Erythroblast (primary cell): Measurements from ENCODE around the gene SLC46A1.

Source experiments
- DNase-seq, 2 experiments: peaks; one replicate each; lab custom pipeline; 2025; lab: John Stamatoyannopoulos, UW
- GATA1 ChIP-seq: IDR thresholded peaks from 2 replicates; pipeline ENCODE4 v1.6.1; 2011; ENCODE audit warnings: low read depth, mild to moderate bottlenecking, control low read depth, low read length, moderate library complexity
- POLR2A ChIP-seq: IDR thresholded peaks from 2 replicates; pipeline ENCODE4 v1.6.1; 2011; ENCODE audit warnings: mild to moderate bottlenecking, low read length

Gene SLC46A1

DNA sequence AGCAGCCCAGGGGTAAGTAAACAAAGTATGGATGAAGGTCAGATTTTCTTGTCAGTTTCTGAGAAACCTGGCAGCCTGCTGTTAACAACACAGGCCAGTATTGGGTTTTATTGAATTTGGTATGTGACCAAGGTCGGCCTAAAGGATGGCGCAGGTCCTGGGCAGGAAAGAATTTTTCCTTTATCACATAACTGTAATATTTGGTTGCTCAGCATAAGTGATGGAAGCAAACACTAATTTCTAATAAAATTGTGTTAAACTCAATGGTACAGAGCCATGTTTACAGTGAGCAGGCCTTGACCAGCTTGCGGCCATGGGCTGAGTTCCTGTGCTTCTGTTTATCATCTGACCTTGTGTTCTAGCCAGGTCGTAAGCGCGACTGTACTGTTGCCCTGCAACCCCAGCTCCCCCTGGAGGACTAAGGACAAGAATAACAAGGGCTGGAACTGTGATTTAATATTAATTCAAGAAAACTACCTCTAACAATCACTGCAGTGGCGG lies 59.2 kb downstream of the SLC46A1 start:
- DNase-seq = peak in 1 of 2 experiments; percentile 26
- TF ChIP-seq POLR2A (no peak), GATA1 (no peak)

DNA sequence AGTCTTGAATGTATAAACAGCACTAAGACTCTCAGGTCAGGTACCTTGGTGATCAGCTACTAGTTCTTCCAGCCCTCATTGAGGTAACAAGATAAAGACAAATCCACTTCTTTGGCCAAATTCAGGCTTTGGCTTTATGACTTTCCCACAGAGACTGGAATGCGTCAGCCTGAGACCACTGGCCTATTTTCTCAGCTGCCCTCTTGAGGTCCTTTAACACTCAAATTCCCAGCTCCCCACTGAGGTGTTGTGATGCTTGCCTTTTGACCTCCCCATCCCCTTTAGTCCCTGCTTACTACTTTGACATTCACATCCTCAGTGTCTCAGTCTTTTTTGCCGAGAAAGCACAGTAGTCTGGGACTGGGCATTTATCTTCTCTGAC lies 59.8 kb downstream of the SLC46A1 start:
- no peak for DNase-seq
- TF ChIP-seq GATA1 (no peak), POLR2A (no peak)

DNA sequence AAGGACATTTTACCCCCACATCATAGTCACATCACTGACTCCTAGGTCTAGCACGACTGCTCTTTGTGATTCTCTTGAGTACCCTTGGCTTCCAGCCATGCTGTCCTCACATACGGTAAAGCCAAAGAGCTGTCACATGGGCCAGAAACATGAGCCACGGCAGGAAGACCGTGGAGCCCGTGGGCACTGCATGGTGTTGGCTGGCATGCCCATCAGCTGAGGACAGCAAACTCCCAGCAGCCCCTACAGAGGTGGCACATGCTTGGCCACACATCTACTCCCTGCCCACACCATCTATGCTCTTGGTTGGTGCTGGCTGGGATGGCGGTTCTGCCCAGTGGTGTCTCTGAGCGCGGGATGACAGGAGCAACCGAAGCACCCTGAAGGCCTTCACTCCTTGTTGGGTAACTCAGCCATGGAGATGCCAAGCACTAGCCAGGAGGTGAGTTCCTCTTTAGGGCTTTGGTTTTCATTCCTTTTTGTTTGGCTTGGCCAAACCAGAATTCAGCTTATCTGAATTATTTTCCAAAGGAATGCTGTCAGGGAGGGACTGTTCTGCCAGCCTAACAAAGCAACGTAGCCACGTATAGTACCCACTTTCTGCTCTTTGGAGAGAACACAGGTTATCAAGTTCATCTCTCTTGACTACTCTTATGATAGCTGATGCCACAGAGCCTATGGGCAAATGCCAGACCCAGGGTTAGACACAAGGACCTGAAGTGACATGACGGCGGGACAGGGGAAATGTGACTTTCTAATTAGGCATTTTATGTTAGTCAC lies 60.4 kb downstream of the SLC46A1 start:
- no peak for TF ChIP-seq GATA1
- DNase-seq = no peak
